ENCODE data around the gene WWOX.

DNA sequence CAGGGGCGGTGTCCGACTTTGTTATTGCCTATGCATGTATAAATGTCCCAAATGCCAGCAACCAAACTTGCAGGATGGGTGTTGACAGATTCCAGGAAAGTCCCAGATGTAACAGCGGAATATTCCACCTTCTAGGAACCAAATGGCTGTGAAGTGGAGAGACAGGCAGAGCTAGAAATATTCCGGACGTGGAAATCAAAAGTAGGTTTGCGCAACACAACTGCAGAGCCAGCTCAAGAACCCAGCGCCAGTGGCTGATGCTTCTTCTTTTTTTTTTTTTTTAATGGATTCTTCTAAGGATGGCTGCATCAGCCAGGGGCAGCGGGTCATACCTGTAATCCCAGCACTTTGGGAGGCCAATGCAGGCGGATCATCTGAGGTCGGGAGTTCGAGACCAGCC lies 899.4 kb downstream of the WWOX start:
- no peak for TF ChIP-seq NR2F6 (IDR thresholded peaks at IDR 0.05)
- no peak for TF ChIP-seq NR2F6 (CRISPR knock-in tag; IDR thresholded peaks at IDR 0.05)
- no peak for TF ChIP-seq CTCF (CRISPR knock-in tag; IDR thresholded peaks at IDR 0.05)
- TF ChIP-seq ZNF513 (CRISPR knock-in tag; conservative IDR thresholded peaks at IDR 0.05) = no peak
- TF ChIP-seq, protein P1, sequence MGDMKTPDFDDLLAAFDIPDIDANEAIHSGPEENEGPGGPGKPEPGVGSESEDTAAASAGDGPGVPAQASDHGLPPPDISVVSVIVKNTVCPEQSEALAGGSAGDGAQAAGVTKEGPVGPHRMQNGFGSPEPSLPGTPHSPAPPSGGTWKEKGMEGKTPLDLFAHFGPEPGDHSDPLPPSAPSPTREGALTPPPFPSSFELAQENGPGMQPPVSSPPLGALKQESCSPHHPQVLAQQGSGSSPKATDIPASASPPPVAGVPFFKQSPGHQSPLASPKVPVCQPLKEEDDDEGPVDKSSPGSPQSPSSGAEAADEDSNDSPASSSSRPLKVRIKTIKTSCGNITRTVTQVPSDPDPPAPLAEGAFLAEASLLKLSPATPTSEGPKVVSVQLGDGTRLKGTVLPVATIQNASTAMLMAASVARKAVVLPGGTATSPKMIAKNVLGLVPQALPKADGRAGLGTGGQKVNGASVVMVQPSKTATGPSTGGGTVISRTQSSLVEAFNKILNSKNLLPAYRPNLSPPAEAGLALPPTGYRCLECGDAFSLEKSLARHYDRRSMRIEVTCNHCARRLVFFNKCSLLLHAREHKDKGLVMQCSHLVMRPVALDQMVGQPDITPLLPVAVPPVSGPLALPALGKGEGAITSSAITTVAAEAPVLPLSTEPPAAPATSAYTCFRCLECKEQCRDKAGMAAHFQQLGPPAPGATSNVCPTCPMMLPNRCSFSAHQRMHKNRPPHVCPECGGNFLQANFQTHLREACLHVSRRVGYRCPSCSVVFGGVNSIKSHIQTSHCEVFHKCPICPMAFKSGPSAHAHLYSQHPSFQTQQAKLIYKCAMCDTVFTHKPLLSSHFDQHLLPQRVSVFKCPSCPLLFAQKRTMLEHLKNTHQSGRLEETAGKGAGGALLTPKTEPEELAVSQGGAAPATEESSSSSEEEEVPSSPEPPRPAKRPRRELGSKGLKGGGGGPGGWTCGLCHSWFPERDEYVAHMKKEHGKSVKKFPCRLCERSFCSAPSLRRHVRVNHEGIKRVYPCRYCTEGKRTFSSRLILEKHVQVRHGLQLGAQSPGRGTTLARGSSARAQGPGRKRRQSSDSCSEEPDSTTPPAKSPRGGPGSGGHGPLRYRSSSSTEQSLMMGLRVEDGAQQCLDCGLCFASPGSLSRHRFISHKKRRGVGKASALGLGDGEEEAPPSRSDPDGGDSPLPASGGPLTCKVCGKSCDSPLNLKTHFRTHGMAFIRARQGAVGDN (CRISPR knock-in tag; IDR thresholded peaks at IDR 0.05) = no peak
